Measurements from ENCODE around the gene ESR1.
A peak's percentile ranks its signal among the peaks of the same experiment; 100 is the strongest.

The ESR1 gene

GRCh38 chr6:151796842-151797530 lies 10.5 kb upstream of the ESR1 start:
- Mint-ChIP-seq H3K27ac (no peak overlapping the region), H3K36me3 (ENCODE audit: insufficient read depth) (no peaks in the 10 kb centered on the region), H3K4me1 (ENCODE audit: low read depth in 2 of 2) (no peaks in the 10 kb centered on the region), H3K9me3 (no peaks in the 10 kb centered on the region), H3K27me3 (peaks cover 15 to 21% of the 10 kb centered on the region in 2 donors), H3K4me3 (no peak overlapping the region)
- ATAC-seq (replicated peaks): no peak
- DNase-seq: no peak

GRCh38 chr6:151803743-151804142 lies 3.7 kb upstream of the ESR1 start:
- H3K36me3 Mint-ChIP-seq (ENCODE audit: insufficient read depth): no peaks in the 10 kb centered on the region
- H3K4me1 Mint-ChIP-seq (ENCODE audit: low read depth in 2 of 2): peaks cover 9 to 10% of the 10 kb centered on the region in 2 donors
- no peak for DNase-seq
- H3K27ac Mint-ChIP-seq: no peak overlapping the region
- H3K27me3 Mint-ChIP-seq: peaks cover 46 to 53% of the 10 kb centered on the region in 2 donors
- no peak for ATAC-seq (replicated peaks)
- H3K9me3 Mint-ChIP-seq: no peaks in the 10 kb centered on the region
- no peak overlapping the region for H3K4me3 Mint-ChIP-seq

GRCh38 chr6:151804585-151805285 lies 2.7 kb upstream of the ESR1 start:
- Mint-ChIP-seq H3K27me3 (peaks cover 49 to 56% of the 10 kb centered on the region in 2 donors), H3K4me1 (ENCODE audit: low read depth in 2 of 2) (peaks cover 10 to 11% of the 10 kb centered on the region in 2 donors), H3K9me3 (no peaks in the 10 kb centered on the region), H3K4me3 (no peak overlapping the region), H3K36me3 (ENCODE audit: insufficient read depth) (no peaks in the 10 kb centered on the region), H3K27ac (no peak overlapping the region)
- DNase-seq: no peak
- ATAC-seq (replicated peaks): no peak

GRCh38 chr6:151805286-151805840 lies 2.1 kb upstream of the ESR1 start:
- no peak for ATAC-seq (replicated peaks)
- Mint-ChIP-seq H3K4me1 (ENCODE audit: low read depth in 2 of 2) (peaks cover 10 to 11% of the 10 kb centered on the region in 2 donors), H3K27me3 (peaks cover 52 to 56% of the 10 kb centered on the region in 2 donors)

GRCh38 chr6:151806757-151807512 lies 547 bp upstream of the ESR1 start:
- Mint-ChIP-seq H3K27me3 (peaks cover 61 to 62% of the 10 kb centered on the region in 2 donors), H3K9me3 (no peaks in the 10 kb centered on the region), H3K4me3 (peak overlapping the region; percentile 44 to 56), H3K36me3 (ENCODE audit: insufficient read depth) (no peaks in the 10 kb centered on the region), H3K4me1 (ENCODE audit: low read depth in 2 of 2) (peaks cover 10 to 11% of the 10 kb centered on the region in 2 donors), H3K27ac (no peak overlapping the region)
- ATAC-seq (replicated peaks) (no peak), DNase-seq (no peak)

More at GRCh38 chr6:151805286-151805840, 2.1 kb upstream of the ESR1 start:
- Mint-ChIP-seq H3K4me3 (no peak overlapping the region), H3K36me3 (ENCODE audit: insufficient read depth) (no peaks in the 10 kb centered on the region), H3K9me3 (no peaks in the 10 kb centered on the region), H3K27ac (no peak overlapping the region)
- no peak for DNase-seq

- DNase-seq (no peak), ATAC-seq (replicated peaks) (no peak)
- H3K27ac Mint-ChIP-seq: no peak overlapping the region
- H3K9me3 Mint-ChIP-seq: no peaks in the 10 kb centered on the region
- H3K27me3 Mint-ChIP-seq: peaks cover 66% of the 10 kb centered on the region in 2 donors
- H3K4me1 Mint-ChIP-seq (ENCODE audit: low read depth in 2 of 2): peaks cover 10 to 11% of the 10 kb centered on the region in 2 donors
- H3K36me3 Mint-ChIP-seq (ENCODE audit: insufficient read depth): no peaks in the 10 kb centered on the region
- H3K4me3 Mint-ChIP-seq: peak overlapping the region; percentile 65 to 73
Observed at GRCh38 chr6:151808371-151809241, 1.1 kb downstream of the ESR1 start.

- Mint-ChIP-seq H3K9me3 (no peaks in the 10 kb centered on the region), H3K4me3 (no peak overlapping the region), H3K36me3 (ENCODE audit: insufficient read depth) (no peaks in the 10 kb centered on the region), H3K27ac (no peak overlapping the region), H3K27me3 (peaks cover 61 to 75% of the 10 kb centered on the region in 2 donors), H3K4me1 (ENCODE audit: low read depth in 2 of 2) (peaks cover 10 to 11% of the 10 kb centered on the region in 2 donors)
- ATAC-seq (replicated peaks) (no peak), DNase-seq (no peak)
Observed at GRCh38 chr6:151811081-151811480, 3.6 kb downstream of the ESR1 start.

- no peaks in the 10 kb centered on the region for H3K36me3 Mint-ChIP-seq (ENCODE audit: insufficient read depth)
- ATAC-seq (replicated peaks): no peak
- H3K4me1 Mint-ChIP-seq (ENCODE audit: low read depth in 2 of 2): peaks cover 0 to 1% of the 10 kb centered on the region in 2 donors
- H3K27me3 Mint-ChIP-seq: peaks cover 46 to 77% of the 10 kb centered on the region in 2 donors
- no peak for DNase-seq
- no peak overlapping the region for H3K27ac Mint-ChIP-seq
- no peaks in the 10 kb centered on the region for H3K9me3 Mint-ChIP-seq
- no peak overlapping the region for H3K4me3 Mint-ChIP-seq
Observed at GRCh38 chr6:151813858-151814257, 6.4 kb downstream of the ESR1 start.

GRCh38 chr6:151814614-151815013 lies 7.1 kb downstream of the ESR1 start:
- no peak overlapping the region for H3K27ac Mint-ChIP-seq
- H3K36me3 Mint-ChIP-seq (ENCODE audit: insufficient read depth): no peaks in the 10 kb centered on the region
- DNase-seq: no peak
- H3K4me1 Mint-ChIP-seq (ENCODE audit: low read depth in 2 of 2): no peaks in the 10 kb centered on the region
- H3K27me3 Mint-ChIP-seq: peaks cover 39 to 69% of the 10 kb centered on the region in 2 donors
- ATAC-seq (replicated peaks): no peak
- H3K9me3 Mint-ChIP-seq: no peaks in the 10 kb centered on the region
- no peak overlapping the region for H3K4me3 Mint-ChIP-seq

GRCh38 chr6:151822252-151823111 lies 15.0 kb downstream of the ESR1 start:
- H3K36me3 Mint-ChIP-seq (ENCODE audit: insufficient read depth): no peaks in the 10 kb centered on the region
- no peak overlapping the region for H3K4me3 Mint-ChIP-seq
- H3K27ac Mint-ChIP-seq: no peak overlapping the region
- H3K27me3 Mint-ChIP-seq: peaks cover 12 to 22% of the 10 kb centered on the region in 2 donors
- no peaks in the 10 kb centered on the region for H3K4me1 Mint-ChIP-seq (ENCODE audit: low read depth in 2 of 2)
- H3K9me3 Mint-ChIP-seq: no peaks in the 10 kb centered on the region
- DNase-seq (no peak), ATAC-seq (replicated peaks) (no peak)

- Mint-ChIP-seq H3K36me3 (ENCODE audit: insufficient read depth) (no peaks in the 10 kb centered on the region), H3K9me3 (no peaks in the 10 kb centered on the region), H3K4me3 (no peak overlapping the region), H3K4me1 (ENCODE audit: low read depth in 2 of 2) (no peaks in the 10 kb centered on the region), H3K27ac (no peak overlapping the region), H3K27me3 (peaks cover 11 to 12% of the 10 kb centered on the region in 2 donors)
- DNase-seq (no peak), ATAC-seq (replicated peaks) (no peak)
Observed at GRCh38 chr6:151826517-151827142, 19.1 kb downstream of the ESR1 start.

GRCh38 chr6:151832710-151833109 lies 25.2 kb downstream of the ESR1 start:
- Mint-ChIP-seq H3K4me3 (no peak overlapping the region), H3K4me1 (ENCODE audit: low read depth in 2 of 2) (no peaks in the 10 kb centered on the region), H3K9me3 (no peaks in the 10 kb centered on the region), H3K27ac (no peak overlapping the region), H3K27me3 (peaks cover 27 to 37% of the 10 kb centered on the region in 2 donors), H3K36me3 (ENCODE audit: insufficient read depth) (no peaks in the 10 kb centered on the region)
- ATAC-seq (replicated peaks) (no peak), DNase-seq (no peak)
